Immature natural killer cell (primary cell): ENCODE data around the gene POFUT2. TPM values are rescaled to one million over a fixed set of nuclear protein-coding genes. Genes with fewer than 3 reads are reported as not detected.
A peak's percentile ranks its signal among the peaks of the same experiment; 100 is the strongest.

Source experiments
- DNase-seq, 3 donors: peaks; one replicate each; pipeline ENCODE4 v3.0.0; 2022; ENCODE audit warnings: mixed read lengths in 1 of 3
- H3K27ac Mint-ChIP-seq, 6 donors: one replicate each; pipeline ENCODE4 v1.8.0; 2020; ENCODE audit warnings: mixed read lengths in 6 of 6, mild to moderate bottlenecking in 5 of 6, inconsistent platforms in 4 of 6, moderate library complexity in 3 of 6
- H3K27me3 Mint-ChIP-seq, 3 donors: one replicate each; pipeline ENCODE4 v1.8.0; 2020 to 2021; ENCODE audit warnings: low read depth in 3 of 3, mild to moderate bottlenecking in 3 of 3, mixed read lengths in 3 of 3, moderate library complexity in 3 of 3, inconsistent platforms in 1 of 3
- H3K36me3 Mint-ChIP-seq, 3 donors: one replicate each; pipeline ENCODE4 v1.8.0; 2020; ENCODE audit warnings: mixed read lengths in 3 of 3, inconsistent platforms in 2 of 3, mild to moderate bottlenecking in 2 of 3
- H3K4me1 Mint-ChIP-seq, 2 donors: one replicate each; pipeline ENCODE4 v1.8.0; 2020; ENCODE audit warnings: inconsistent platforms in 2 of 2, mild to moderate bottlenecking in 2 of 2, mixed read lengths in 2 of 2, moderate library complexity in 1 of 2
- H3K4me3 Mint-ChIP-seq, 5 donors: one replicate each; pipeline ENCODE4 v1.8.0; 2020; ENCODE audit warnings: mild to moderate bottlenecking in 5 of 5, mixed read lengths in 5 of 5, inconsistent platforms in 3 of 5, moderate library complexity in 3 of 5
- H3K9me3 Mint-ChIP-seq, 6 donors: one replicate each; pipeline ENCODE4 v1.8.0; 2020; ENCODE audit warnings: mild to moderate bottlenecking in 6 of 6, mixed read lengths in 6 of 6, inconsistent platforms in 4 of 6, moderate library complexity in 3 of 6
- polyA plus RNA-seq, 3 donors: library from polyadenylated mRNA; unstranded; fragments of 300-500 nt; fragmentation: Illumina TruSeq; gene quantifications; one replicate each; pipeline ENCODE4 v1.2.3, GENCODE V29; 2021

Gene POFUT2
- polyA plus RNA-seq, 3 donors from 2014 or later: 1.1 to 5.2 (median 4.7) TPM

DNA sequence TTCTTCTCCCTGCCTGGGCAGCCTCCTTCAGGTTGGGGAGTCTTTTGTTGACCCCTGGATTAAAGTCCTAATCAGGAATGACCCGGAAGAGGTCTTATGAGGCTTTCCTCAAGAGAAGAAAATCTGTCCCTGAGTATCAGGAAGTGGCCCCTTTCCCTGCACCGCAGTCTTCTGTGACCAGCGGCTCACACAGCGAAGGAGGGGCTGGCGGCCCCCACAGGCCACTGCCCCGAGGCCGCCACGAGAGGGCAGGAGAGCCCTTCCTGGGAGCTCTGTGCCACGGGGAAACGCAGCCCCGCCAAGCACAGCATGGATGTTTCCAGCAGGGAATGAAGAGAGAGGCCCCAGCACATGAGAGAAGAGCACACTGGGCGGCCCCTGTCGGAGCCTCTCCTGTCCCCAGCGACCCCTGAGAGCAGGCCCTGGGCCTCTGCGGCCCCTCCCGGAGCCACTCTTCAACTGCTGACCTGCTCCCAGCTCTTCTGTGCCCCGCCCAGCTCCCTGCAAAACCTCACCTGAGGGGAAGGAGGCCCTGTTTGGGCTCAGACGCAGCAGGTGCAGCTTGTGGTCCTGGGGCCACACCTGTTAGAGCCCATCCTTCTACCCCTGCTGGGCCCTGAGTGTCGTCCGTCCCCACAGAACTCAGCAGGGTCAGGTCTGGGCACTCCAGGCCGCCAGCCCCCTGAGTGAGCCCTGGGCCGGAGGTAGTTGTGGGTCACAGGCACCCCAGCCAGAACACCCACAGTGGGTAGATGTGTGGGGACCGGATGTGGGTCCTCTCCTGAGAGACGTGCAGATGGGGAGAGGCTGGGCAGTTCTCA is 4.9 kb upstream of the POFUT2 start:
- peaks cover 8 to 25% (median 8%) of the 10 kb centered on the region in 3 donors for H3K27me3 Mint-ChIP-seq
- no peaks in the 10 kb centered on the region for H3K36me3 Mint-ChIP-seq
- peak overlapping the region in 3 of 6 donors; percentile 21 to 55 (median 37) for H3K27ac Mint-ChIP-seq
- H3K4me1 Mint-ChIP-seq: peaks cover 12 to 24% of the 10 kb centered on the region in 2 donors
- peak; percentile 71 to 73 (median 72) for DNase-seq
- H3K9me3 Mint-ChIP-seq: no peaks in the 10 kb centered on the region
- peak overlapping the region in 3 of 5 donors; percentile 58 to 61 (median 58) for H3K4me3 Mint-ChIP-seq

DNA sequence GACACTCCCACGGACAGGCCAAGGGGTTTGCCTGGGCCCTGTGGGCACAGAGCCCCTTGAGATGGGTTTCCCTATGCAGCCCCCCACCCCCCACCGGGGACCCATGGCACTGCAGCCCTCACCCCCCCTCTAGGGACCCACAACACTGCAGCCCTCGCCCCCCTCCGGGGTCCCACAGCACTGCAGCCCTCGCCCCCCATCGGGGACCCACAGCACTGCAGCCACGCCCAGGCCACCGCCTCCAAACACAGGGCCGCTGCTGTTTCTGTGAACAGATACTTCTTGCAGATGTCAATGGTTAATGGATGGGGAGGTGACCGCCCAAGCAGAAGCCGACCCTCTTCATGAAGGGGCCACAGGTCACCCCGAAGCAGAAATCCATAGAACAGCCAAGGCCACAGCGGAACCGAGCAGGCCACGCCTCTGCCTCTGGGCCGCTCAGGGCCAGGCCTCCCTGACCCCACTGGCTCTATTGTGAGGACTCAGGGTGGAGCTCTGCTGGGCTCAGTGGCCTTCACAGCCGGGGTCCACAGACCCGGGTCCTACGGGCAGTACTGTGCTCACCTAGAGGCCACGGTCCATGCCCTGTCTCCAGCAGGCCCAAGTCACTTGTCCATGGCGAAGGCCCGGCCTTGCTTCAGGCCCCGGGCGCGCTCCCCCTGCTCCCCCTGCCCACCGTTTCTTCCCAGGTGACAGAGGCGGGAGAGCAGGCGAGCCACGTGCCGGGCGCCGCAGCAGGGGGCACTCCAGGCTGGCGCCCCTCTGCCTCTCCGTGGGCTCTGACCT is 4.1 kb upstream of the POFUT2 start:
- Mint-ChIP-seq H3K36me3 (no peaks in the 10 kb centered on the region), H3K4me3 (no peak overlapping the region), H3K9me3 (no peaks in the 10 kb centered on the region), H3K4me1 (peaks cover 12 to 24% of the 10 kb centered on the region in 2 donors), H3K27me3 (peaks cover 4 to 26% (median 8%) of the 10 kb centered on the region in 3 donors), H3K27ac (peak overlapping the region in 3 of 6 donors; percentile 17 to 37 (median 21))
- no peak for DNase-seq

DNA sequence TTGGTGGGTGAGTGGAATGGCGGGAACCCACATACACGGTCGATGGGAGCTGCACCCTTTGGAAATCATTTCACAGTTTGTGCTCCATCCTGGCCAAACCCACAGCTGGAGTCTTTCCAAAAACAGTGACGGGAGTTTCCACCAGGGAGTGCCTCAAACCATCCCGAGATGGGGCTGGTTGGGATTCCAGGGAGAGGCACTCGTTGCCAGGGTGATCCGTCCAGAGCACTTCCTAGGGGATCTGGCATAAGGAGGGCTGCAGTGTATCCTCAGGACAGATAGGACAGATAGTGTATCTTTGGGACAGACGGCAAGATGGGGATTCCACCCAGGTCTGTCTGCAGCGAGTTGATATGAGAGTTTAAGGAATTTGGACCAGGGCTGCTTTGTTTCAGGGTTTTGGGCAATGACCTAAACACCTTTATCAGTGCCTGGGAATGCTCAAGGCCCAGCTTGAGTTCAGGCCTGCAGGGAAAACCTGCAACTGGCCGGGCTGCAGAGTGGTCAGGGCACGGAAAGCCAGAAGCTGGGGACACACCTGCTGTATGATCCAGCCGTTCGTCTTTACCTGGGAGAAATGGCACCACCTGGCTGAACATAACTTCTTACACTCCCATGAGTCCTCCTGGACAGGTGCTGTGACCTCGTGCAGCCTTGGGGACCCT is 3.4 kb upstream of the POFUT2 start:
- Mint-ChIP-seq H3K27ac (peak overlapping the region in 2 of 6 donors; percentile 31 to 70), H3K27me3 (peaks cover 6 to 26% (median 8%) of the 10 kb centered on the region in 3 donors), H3K4me3 (no peak overlapping the region), H3K36me3 (no peaks in the 10 kb centered on the region), H3K9me3 (no peaks in the 10 kb centered on the region), H3K4me1 (peaks cover 17 to 29% of the 10 kb centered on the region in 2 donors)
- DNase-seq: no peak

DNA sequence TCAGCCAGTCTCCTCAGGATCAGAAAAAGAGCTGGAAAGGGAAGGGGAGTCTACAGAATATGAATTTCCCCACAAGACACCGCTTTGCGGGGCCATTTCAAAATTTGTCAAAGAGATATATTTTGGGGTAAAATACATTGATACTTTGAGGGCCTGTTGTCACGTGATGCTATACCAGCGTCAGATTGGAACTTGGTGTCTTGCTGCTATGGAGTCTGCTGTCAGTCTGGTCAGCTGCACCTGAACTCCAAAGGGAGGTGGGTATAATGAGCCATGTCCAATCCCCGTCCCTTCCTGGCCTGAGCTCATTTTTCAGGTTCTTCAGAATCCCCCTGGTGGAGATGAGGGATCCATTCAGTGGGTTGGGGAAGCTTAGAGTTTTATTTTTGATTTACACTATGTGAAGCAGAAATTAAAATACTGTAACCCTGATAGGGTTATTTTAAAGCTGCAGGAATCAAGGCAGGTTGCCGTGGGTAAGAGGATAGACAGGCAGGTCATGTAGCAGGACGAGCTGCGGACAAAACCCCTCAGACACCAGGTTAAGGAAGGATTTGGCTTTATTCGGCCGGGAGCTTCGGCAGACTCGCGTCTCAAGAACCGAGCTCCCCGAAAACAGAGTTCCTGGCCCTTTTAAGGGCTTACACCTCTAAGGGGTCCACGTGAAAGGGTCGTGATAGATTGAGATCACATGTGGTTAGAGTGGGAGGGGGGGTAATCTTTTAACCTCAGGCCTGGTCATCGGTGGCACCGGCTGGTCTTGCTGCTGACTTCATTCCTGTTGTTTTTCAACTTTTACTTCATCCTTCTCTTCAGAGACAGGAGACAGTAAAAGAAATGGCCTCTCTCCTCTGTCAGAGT is 2.2 kb upstream of the POFUT2 start:
- Mint-ChIP-seq H3K36me3 (peaks cover 7 to 8% (median 8%) of the 10 kb centered on the region in 3 donors), H3K9me3 (no peaks in the 10 kb centered on the region), H3K4me3 (peak overlapping the region in 4 of 5 donors; percentile 46 to 70 (median 58)), H3K4me1 (peaks cover 20 to 29% of the 10 kb centered on the region in 2 donors), H3K27ac (peak overlapping the region in 4 of 6 donors; percentile 40 to 71 (median 70)), H3K27me3 (peaks cover 3 to 21% (median 6%) of the 10 kb centered on the region in 3 donors)
- no peak for DNase-seq

DNA sequence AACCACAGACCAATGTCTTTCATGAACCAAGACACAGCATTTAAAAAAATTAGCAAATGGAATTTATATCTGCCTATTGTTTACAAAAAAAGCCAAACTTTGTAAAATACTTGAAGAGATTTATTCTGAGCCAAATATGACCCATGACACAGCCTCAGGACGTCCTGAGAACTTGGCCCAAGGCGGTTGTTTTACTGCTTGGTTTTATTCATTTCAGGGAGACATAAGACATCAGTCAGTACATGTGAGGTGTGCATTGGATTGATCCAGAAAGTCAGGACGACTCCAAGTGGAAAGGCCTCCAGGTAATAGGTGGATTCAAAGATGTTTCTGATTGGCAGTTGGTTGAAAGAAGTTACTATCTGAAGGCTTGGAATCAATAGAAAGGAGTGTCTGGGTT is 1.4 kb upstream of the POFUT2 start:
- Mint-ChIP-seq H3K4me1 (peaks cover 20 to 29% of the 10 kb centered on the region in 2 donors), H3K27me3 (peaks cover 3 to 20% (median 6%) of the 10 kb centered on the region in 3 donors), H3K36me3 (peaks cover 9 to 12% (median 11%) of the 10 kb centered on the region in 3 donors), H3K4me3 (peak overlapping the region; percentile 33 to 70 (median 52)), H3K27ac (peak overlapping the region; percentile 16 to 70 (median 44)), H3K9me3 (no peaks in the 10 kb centered on the region)
- no peak for DNase-seq

DNA sequence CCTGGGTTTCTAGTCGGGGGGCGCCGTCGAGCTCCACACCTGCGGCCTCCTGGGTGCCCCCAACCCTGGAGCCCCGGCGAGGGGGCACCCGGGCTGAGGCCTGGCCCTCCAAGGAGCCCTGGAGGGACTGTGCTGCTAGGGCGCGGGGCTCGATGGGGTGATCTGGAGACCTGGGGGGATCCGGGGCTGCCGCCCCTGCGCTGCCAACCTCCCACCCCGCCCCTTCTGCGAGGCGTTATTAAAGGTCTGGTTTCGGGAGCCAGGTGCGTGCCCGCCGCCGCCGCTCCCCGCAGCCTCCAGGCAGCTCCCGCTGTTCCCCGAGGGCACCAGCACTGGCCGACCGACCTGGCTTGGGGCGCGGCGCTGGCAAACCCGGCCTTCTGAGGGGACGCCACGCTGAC is 746 bp upstream of the POFUT2 start:
- peaks cover 20 to 29% of the 10 kb centered on the region in 2 donors for H3K4me1 Mint-ChIP-seq
- H3K27ac Mint-ChIP-seq: peak overlapping the region in 4 of 6 donors; percentile 16 to 70 (median 43)
- peaks cover 9 to 16% (median 11%) of the 10 kb centered on the region in 3 donors for H3K36me3 Mint-ChIP-seq
- peak overlapping the region; percentile 29 to 85 (median 52) for H3K4me3 Mint-ChIP-seq
- no peaks in the 10 kb centered on the region for H3K9me3 Mint-ChIP-seq
- DNase-seq: no peak
- H3K27me3 Mint-ChIP-seq: peaks cover 3 to 18% (median 6%) of the 10 kb centered on the region in 3 donors

DNA sequence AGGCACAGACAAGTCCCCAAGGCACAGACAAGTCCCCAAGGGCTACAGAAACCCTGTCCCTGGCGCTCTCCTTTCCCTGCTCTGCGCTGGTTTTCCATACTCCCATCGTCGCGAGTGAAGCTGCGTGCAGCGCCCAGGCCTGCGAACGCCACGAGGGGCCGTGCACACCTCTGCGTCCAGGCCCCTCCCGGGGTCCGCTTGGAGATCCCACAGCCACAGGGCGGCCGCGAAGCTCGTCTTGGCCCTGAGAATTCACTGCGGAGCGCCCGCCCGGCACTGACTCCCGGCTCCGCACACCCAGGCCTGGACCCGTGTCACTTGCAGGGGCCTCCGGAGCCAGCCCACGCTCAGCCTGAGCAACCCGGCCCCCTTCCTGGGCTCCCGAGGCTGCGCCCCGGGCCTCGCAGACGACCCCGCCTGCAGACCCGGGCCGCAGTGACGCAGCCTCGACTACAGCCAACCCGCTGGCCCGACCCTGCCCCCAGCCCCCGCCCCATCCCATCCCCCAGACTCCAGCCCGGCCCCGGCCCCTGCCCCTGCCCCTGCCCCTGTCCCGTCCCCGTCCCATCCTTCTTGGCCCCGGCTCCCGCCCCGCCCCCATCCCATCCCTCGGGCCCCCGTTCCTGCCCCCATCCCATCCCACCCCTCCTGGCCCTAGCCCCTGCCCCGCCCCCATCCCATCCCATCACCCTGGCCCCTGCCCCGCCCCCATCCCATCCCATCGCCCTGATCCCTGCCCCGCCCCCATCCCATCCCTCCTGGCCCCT is 841 bp downstream of the POFUT2 start:
- peaks cover 9 to 16% (median 13%) of the 10 kb centered on the region in 3 donors for H3K36me3 Mint-ChIP-seq
- DNase-seq: no peak
- peak overlapping the region; percentile 56 to 87 (median 81) for H3K4me3 Mint-ChIP-seq
- no peaks in the 10 kb centered on the region for H3K9me3 Mint-ChIP-seq
- peaks cover 10 to 17% of the 10 kb centered on the region in 2 donors for H3K4me1 Mint-ChIP-seq
- peaks cover 3 to 18% (median 6%) of the 10 kb centered on the region in 3 donors for H3K27me3 Mint-ChIP-seq
- peak overlapping the region in 4 of 6 donors; percentile 26 to 89 (median 45) for H3K27ac Mint-ChIP-seq

DNA sequence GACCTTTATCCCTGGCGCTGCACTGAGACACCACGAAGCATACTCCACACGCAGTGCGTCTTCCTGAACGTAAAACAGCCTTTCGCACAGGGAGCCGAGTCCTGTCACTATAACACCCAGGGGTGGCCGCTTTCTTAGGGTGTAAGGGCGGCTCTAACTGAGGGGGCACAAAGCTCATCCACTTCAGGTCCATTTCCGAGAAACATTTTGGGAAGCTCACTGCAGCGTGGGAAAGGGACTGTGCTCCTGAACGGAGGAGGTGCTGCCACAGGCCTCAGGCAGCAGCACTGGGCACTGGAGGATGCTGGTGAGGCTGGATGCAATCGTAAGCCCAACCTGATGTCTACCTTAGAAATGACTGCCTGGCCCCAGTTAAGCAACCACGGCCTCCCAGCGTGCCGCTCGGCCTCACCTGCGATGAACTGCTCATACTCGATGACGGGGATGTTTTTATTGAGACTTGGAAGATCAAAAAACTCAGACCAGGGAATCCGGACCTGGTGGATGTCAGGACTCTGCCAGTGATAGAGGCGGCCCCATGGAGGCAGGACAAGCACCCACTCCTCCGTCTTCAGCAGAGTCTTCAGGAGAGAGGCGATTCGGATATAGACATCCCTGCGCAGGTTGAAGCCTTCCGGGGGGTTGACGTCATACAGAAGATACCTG is 2.3 kb downstream of the POFUT2 start:
- Mint-ChIP-seq H3K36me3 (peaks cover 16 to 22% (median 21%) of the 10 kb centered on the region in 3 donors), H3K27me3 (peaks cover 5 to 17% (median 6%) of the 10 kb centered on the region in 3 donors), H3K4me1 (peaks cover 10 to 17% of the 10 kb centered on the region in 2 donors), H3K9me3 (no peaks in the 10 kb centered on the region), H3K27ac (peak overlapping the region in 4 of 6 donors; percentile 28 to 77 (median 59)), H3K4me3 (peak overlapping the region; percentile 26 to 72 (median 57))
- no peak for DNase-seq

DNA sequence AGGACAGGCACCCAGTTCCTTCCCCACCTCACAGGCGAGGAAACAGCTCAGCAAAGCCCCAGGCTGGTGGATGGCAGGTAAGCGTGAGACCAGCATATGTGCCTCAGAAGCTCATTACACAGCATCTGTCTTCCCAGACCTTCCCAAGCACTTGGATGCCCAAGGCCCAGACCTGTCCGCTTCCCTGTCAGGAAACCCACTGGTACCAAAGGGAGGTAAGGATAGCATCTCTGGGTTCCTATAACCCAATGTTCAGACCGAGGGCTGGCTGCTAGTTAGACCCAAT is 3.3 kb downstream of the POFUT2 start:
- DNase-seq: no peak
- no peak overlapping the region for H3K27ac Mint-ChIP-seq
- no peak overlapping the region for H3K4me3 Mint-ChIP-seq

DNA sequence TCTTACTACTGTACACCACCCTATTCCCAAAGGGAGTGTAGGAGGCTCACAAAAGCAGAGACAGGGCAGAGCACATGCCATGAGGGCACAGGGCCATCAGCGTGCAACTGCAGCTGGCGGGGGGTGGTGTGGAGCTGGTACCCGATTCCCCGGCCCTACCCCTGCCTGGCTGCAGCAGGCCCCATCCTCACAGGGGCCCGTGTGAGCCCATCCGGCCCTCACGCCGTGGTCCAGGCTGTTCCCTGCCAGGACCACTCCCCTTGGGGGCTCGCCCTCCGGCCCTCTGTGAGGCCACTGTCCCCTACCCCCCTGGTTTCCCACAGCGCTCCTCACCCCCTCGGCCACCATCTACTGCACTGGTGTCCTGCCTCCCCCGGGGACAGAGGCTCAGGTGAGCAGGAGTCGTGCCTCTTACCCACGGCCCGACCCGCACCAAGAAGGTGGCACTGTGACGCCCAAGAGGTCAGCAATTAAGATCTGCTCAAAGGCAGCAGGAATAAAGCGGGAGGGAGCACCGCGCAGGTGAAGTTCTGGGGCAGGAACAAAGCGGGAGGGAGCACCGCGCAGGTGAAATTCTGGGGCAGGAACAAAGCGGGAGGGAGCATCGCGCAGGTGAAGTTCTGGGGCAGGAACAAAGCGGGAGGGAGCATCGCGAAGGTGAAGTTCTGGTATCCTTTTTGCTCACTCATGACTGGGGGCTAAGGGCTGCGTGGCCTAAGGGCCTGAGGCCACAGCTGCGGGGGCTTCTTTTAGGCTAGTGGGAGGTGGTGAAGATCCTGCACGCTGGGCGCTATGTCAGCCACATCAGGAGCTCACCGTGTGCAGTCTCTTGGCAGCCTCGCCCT is 3.9 kb downstream of the POFUT2 start:
- H3K27ac Mint-ChIP-seq: no peak overlapping the region
- H3K9me3 Mint-ChIP-seq: no peaks in the 10 kb centered on the region
- DNase-seq: no peak
- H3K4me3 Mint-ChIP-seq: peak overlapping the region in 1 of 5 donors; percentile 7
- peaks cover 26 to 33% (median 26%) of the 10 kb centered on the region in 3 donors for H3K36me3 Mint-ChIP-seq
- H3K27me3 Mint-ChIP-seq: peaks cover 5 to 12% (median 6%) of the 10 kb centered on the region in 3 donors
- H3K4me1 Mint-ChIP-seq: peaks cover 5 to 10% of the 10 kb centered on the region in 2 donors

More for the DNA sequence above, 3.3 kb downstream of the POFUT2 start:
- Mint-ChIP-seq H3K4me1 (peaks cover 10 to 11% of the 10 kb centered on the region in 2 donors), H3K27me3 (peaks cover 5 to 16% (median 6%) of the 10 kb centered on the region in 3 donors), H3K9me3 (no peaks in the 10 kb centered on the region), H3K36me3 (peaks cover 25 to 30% (median 26%) of the 10 kb centered on the region in 3 donors)

DNA sequence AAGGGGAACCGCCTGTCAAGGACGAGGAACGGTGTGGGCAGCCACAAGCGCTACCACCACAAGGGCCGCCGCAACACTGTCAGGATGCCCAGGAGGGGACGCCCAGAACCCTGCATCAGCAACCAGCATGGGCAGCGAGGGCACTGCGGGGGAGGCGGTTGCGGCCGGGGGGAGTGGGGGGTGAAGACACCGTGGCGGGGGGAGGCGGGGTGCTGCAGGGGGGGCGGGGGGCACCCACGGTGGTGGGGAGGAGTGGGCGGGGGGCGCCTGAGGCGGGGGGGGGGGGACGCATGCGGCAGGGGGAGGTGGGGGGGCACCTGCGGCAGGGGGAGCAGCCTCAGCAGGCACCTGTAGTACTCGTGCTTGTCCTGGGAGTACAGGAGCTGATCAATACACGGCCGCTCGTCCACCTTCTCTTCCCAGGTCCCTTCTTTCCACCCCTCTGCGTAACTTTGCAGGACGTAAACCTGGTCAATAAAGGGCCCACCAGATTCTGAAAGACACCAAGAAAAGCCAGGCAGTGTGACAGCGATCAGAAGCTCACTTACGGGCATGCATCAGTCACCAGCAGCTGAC is 4.6 kb downstream of the POFUT2 start:
- no peak overlapping the region for H3K4me3 Mint-ChIP-seq
- no peaks in the 10 kb centered on the region for H3K9me3 Mint-ChIP-seq
- DNase-seq: no peak
- H3K27me3 Mint-ChIP-seq: peaks cover 5 to 9% (median 6%) of the 10 kb centered on the region in 3 donors
- H3K27ac Mint-ChIP-seq: no peak overlapping the region
- peaks cover 4 to 10% of the 10 kb centered on the region in 2 donors for H3K4me1 Mint-ChIP-seq
- peaks cover 26 to 35% (median 26%) of the 10 kb centered on the region in 3 donors for H3K36me3 Mint-ChIP-seq
